ENCODE measurements around the gene SLC29A1.

SLC29A1 gene

DNA sequence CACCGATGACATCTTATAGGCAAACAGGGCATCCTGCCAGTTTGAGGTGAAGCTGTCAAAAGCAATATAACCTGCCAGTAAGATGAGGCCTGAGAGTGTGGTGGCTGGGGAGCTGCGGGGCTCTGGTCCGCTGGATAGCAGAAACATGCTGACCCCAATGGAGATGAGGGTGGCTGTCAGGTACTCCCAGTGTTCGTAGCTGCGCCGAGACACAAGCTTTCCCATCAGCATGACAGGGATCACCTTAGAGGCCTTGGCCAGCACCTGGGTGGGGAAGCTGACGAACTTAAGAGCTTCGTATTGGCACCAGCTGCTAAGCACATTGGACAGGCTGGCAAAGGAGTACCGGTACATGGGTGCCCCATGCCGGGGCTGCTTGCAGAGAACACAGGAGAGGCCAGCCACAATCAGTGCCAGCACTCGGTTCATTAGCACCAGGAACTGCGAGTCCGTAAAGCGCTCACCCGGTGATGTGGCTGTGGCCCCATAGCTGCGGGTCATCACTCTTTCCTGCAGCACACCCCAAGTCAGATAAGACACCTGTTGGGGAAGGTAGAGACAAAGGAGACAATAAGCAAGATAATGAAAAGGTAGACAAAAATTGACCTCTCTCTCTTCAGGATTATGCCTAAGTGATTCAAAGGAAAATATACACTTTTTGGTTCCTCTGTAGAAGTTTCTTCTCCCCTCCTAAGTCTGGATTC is 31.9 kb downstream of the SLC29A1 start:
- no peak for DNase-seq (ENCODE audit: low spot score)

DNA sequence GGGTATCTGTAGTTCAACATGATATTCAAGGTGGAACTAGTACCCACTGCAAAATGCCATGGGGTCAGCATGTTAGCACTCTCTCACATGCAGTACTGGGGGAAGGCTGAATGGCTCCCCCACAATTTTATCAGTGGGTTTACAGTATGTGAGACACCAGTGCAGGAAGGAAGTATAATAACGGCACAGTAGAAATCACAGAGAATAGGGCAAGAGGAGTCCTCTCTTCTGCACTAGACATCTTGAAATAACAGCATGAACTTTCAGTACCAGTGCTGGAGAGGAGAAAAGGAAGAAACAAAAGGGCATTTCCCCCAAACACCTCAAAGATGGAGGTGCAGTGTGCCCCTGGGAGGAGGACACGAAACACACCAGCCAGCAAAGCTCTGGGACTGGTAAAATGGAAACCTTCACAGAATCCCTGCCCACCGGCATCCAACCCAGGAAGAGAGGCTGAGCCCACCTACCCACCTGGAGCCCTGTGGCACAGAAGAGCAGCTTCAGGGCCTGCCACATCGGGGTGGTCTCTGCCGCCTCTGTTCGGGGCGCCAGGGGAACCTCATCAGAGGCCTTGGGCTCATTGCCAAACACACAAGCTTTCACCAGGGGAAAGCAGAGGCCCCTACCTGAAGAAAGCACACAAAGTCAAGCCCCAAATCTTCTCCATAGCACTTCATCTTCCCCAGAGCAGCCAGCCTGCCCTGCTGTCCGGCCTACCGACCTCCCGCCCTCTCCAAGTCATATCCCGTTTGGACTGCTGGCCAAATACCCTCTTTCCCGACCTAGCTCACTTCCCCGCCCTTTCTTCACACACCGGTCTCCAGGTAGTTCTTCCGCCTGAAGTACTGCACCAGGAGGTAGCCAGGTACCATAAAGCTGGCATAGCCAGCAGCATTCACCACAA is 32.7 kb downstream of the SLC29A1 start:
- DNase-seq (ENCODE audit: low spot score), result no peak

DNA sequence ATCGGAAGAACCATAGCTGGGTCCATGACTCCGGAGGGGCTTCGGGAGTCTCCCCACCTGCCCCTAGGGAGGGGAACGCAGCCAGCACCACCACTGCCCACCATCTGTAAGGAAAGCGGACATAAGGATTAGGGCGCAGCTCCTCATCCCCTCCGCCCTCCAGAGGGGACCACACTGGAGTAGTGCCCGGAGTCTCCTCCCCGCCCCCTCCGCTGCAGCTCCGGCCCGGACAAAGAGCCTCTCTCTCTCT is 33.3 kb downstream of the SLC29A1 start:
- no peak for DNase-seq (ENCODE audit: low spot score)

DNA sequence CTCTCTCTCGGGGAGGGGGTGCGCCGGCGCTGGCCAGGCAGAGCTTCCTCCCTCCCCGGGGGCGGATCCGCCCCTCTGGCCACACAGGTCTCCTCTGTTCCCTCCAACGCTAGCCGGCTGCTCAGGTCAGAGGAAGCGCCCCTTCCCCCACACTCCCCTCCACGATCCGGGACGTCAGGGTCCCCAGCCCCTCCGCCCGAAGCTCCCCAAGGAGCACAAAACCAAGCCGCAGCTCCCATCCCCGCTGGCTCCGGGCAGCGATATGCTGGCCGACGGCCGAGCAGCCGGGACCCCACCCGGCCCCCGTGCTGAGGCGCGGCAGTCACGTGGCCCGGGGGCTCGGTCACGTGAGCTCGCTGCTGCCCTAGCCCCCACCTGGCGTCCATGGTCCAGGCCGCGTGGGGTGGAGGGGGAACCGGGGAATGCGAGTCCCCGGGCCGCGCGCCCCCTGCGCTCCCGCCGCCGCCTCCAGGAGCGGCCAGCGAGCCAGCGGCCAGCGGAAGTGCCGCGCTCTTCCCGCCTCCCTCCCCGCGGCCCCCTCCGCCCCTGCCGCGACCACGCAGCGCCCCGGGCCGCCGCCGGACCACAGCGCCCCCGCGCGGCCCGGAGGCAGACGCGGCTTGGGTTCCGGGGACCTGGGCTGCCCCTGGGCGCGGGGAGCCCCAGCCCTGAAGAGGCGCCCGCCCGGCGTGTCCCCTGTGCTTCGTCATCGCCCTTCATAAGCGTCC is 33.8 kb downstream of the SLC29A1 start, which contains the start of gene SLC35B2:
Gene SLC35B2, minus strand, starts transcription at position 504 of the 728 bp plus-strand sequence. Its CDS starts 118 bp downstream, at position 386.
- peak; percentile 88 for DNase-seq (ENCODE audit: low spot score)

DNA sequence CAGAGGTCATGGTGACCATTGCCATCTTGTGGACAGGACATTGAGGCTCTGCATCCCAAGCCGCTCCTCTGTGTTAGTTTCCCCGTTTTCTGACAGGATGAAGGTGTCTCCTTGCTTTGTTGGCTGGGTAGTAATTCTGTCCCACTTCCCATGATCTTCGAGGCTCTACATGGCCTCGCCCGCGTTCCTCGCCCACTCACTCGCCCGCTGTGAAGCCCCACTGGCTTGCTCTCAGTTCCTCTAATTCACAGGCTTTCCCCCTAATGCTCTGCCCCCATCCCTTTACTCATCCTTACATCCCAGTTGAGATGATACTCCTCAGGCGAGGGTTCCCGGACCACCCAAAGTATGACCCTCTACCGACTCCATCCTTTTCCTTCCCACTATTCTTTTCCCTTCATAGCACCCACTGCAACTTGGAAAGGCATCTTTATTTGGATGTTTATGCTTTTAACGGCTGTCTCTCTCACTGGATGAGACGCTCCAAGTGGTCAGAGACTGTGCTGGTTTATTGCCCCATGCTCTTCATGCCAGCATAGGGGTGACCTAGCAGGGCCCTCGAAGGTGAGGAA is 34.4 kb downstream of the SLC29A1 start:
- no peak for DNase-seq (ENCODE audit: low spot score)

DNA sequence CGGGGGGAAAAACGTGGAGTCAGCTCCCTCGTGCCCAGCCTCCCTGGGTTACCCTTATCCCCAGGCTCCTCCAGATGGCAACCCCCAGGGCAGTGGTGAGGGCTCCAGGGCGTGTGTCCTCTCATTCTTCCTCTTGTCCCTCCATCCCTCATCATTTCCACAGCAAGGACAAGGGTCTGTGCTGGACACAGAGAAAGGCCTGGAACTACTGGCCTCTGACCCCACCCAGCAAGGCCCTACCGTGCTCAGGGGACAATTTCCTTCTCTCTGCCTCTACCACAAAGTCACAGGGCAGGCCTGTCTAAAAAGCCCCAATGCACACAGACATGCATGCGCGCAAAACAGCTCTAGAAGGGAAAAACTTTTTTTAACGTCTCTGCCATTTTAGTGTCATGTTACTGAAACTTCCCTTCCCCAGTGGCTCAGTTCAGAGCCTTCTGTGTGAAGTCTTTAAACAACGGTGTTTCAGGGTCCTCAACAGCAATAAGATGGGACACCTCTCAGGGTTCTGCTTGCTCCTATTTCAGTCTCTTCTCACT is 35.0 kb downstream of the SLC29A1 start:
- no peak for DNase-seq (ENCODE audit: low spot score)

DNA sequence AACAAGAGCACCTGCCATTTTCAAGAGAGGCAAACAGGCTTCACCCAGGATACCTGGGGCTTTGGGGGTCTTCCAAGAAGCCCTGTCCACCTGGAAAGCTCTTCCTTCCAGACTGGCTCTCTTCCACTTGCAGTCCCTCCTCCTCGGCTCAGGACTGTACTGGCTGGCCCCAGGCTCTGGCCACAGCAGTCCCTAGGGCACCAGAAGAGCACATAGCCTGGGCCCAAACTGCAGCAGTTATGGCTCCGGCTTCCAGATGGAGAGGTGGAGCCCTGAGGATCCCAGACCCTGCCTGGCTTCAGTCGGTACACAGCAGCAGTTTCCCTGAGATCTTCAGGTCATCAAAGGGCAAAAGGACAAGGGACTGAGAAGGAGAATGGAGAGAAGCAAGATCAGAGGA is 35.5 kb downstream of the SLC29A1 start:
- DNase-seq (ENCODE audit: low spot score), result no peak

DNA sequence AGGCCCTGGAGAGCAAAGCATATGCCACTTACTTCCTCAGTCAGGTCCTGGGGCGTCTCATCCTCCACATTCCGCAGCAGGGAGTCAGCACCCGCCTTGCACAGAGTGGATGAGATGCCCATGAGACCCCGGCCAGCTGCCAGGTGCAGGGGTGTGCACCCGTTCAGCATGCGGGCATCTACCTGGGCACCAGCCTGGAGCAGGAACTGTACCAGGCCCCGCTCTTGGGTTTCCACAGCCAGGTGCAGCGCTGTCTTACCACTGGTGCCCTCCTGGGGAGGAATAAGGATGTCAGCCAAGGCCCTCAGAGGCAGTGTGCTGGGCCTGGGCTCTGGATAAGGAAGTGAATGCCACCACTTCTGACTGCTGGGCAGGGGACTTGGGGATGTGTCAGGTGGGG is 36.6 kb downstream of the SLC29A1 start:
- no peak for DNase-seq (ENCODE audit: low spot score)

DNA sequence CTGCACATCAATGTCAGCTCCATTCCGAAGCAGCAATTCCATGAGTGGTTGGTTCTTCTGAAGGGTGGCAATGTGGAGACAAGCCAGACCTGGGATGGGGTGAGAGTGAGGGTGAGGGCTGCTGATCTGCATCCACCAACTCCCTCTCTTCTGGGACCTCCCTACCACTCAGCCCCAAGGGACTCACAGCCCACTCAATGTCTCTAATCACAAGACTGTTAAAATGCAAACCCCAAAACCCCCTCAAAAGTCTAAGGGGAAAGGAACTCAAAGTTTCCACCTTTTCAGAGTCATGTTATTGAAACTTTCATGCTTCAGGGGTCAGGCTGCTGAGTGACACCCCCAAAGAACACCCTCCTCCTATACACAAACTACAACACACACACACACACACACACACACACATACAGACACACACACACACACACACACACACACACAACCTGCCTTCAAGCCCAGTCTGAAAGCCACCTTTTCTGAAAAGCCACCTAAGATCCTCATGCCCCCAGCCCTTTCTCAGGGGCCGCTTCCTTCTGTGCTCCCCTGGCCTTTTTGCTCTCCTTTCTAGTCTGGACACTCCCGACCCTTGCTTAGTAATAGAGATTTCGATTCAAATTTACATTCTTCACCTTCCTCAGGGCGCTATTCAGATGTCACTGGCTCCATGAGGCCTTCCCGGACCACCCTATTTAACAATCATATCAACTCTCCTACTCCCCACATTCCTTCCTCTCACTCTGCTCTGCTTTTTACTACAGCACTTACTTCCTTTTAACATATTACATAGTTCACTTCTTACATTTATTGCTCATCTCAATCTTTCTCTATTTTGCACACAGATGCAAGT is 37.3 kb downstream of the SLC29A1 start:
- DNase-seq (ENCODE audit: low spot score), result no peak

DNA sequence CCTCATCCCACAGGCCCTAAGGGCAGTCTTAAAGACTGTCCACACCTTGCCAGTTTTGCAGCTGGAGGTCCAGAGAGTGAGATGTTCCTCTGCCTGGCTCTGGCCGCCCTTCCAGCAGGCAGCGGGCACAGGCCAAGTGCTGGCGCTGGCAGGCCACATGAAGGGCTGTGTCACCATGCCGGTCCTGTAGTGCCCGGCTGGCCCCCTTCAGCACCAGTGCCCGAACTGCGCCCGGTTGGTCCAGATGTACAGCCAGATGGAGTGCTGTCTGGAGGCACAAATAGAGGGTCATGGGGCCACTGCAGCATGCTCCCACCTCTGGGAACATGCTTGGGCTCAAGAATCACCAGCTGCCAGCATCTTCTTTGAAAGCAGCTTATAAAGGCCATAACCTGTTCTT is 38.2 kb downstream of the SLC29A1 start:
- DNase-seq (ENCODE audit: low spot score), result no peak

DNA sequence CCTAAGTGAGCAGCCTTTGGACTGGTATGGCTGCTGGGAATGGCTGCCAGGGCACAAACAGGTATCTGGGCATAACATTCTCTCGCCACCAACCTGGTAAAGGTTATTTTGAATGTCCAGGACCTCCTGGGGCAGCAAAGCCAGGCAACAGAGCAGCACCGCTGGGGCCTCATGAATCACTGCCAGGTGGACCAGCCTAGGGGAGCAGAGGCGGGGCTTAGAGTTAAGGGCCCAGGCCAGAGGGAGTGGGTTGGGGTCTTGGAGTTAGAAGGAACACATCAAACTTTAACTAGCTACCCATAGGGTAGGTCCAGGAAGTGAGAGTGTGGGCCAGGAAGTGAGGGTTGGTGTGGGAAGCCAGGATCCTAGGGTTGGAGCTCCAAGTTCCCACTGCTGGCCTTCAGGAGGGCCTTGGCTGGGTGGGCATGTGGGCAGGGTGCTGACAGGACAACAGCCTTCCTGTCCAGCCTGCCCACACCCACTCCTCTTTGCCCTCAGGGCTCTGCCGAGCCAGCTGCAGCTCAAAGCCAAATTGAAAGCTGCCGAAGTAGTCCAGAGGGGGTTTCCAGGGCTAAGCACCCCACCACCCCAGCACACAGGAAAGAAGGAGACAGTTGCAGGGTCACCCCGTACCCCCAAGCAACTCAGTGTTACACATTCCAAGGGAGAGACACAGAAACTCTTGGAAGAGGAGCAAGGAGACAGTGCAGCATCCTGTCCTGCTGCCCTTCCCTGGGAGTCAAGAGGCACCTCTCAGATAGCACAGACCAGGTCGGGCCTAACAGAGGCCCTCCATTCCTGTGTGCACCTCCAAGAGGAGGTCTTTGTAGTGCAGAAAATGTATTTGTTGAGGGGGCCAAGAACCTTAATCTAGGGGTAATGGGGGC is 39.3 kb downstream of the SLC29A1 start:
- DNase-seq (ENCODE audit: low spot score), result no peak

DNA sequence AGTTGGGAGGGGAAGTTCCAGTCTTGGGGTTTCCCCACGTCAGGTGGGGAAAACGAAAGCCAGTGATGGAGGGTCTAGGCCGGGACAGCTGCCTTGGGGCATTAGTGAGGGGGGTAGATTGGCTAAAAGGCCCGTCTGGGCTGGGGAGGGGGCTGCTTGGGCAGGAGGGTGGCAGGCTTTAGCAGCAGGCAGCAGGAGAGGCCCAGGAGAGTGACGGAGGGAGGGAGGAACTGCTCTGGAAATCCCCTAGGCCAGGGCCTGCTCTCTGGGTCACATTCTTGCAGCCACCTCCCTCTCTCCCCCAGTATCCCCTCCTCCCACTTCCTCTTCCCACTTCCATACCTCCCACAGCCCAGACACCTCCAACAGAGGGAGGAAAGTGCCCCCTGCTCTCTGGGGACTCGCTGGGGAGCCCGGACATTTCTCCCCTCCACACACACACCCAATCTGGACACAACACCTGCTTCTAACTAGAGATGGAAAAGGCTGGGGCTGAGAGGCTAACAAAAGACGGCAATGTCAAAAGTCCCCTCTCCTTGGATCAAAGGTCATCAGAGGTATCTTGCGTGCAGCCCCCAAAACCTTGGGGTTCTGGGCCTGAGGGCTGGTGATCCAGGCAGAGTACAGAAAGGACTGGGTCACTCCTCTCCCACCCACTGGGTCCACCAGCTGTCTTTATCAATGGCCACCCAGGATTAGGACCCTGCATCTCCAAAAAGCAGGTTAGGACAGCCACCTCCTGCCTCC is 40.1 kb downstream of the SLC29A1 start:
- DNase-seq (ENCODE audit: low spot score), result no peak

DNA sequence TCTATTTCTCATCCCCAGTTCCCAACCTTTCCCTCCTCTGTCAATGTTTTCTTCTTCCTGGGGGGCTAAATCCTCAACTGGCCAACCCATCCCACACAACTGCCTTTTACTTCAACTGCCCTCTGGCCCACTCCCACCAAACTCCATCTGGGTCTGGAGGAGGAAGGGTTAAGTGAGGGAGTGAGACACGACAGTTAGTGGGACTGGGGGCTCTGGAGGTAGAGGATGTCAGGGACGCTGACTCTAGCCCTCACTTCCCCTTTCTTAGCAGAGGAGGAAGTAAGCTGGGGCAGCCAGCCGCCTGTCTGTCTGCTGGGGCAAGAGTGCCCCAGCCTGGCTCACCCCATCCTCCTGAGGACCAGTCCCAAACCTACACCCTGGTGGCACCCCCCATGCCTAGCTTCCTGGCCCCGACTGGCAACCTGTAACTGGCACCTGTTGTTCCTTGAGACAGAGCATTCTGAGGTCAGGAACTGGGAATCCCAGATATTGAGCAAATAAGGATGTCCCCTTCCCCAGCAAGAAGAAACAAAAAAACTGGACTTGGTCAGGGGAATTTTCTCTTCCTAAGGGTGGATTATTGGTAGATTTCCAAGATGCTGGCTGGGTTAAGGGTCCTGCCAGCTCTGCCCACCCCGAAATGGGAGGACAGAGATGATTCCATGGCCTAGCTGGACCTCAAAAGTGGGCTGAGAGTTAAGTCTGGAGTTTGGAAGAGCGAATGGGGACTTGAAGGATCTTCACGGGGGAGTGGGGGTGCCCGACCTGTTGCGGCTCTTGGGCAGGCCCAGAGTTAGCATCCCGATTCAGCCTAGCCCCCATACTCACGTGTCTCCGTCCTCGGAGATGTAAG is 41.0 kb downstream of the SLC29A1 start:
- DNase-seq (ENCODE audit: low spot score), result peak; percentile 54

DNA sequence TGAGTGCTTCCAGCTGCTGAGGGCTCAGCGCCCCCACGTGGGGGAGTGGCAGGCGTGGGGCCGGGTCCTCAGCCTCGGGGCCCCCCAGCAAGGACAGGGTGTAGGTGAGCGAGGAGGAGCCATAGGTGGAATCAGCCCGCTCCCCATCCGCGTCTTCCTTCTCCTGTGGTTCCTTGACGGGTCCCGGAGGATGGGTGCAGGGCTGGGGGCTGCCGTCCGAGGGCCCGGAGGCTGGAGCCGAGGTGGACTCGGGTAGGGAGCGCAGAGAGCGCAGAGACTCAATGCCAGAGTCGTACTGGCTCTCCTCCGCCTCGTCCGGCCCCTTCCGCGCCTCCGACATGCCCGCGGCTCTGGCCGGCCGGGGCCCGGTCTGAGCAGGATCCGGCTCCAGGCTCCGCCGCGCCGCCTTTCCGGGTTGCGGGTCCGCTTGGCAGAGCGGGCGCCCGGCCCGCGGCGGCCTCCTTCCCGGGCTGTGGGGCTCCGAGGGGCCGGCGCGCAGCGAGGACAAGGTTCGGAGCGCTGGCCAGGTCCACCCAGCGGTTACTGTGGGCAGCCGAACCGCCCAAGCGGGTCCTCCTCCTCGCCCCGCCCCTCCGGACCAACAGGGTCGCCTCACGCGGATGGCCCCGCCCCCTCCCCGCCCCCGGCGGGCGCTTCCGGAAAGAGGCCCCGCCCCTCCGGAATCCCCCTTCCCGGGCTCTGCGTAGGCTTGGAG is 41.8 kb downstream of the SLC29A1 start, which contains the start of gene NFKBIE:
Gene NFKBIE, minus strand, starts transcription at position 545 of the 715 bp plus-strand sequence. Its CDS starts 205 bp downstream, at position 340.
- peak; percentile 90 for DNase-seq (ENCODE audit: low spot score)

DNA sequence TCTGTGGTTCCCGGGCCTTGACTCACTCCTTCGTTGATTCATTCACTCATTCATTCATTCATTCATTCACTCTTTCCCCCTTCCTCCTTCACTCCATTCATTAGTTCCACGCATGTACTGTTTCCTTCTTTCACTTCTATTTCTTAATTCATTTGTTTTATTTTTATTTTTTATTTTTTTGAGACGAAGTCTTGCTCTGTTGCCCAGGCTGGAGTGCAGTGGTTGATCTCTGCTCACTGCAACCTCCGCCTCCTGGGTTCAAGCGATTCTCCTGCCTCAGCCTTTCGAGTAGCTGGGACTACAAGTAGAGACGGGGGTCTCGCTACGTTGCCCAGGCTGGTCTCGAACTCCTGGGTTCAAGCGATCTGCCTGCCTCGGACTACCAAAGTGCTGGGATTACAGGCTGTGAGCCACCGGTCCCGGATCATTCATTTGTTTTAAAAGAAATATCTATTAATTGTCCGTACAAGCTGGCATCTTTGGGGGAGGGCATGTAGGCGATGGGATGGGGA is 42.4 kb downstream of the SLC29A1 start:
- DNase-seq (ENCODE audit: low spot score), result no peak

DNA sequence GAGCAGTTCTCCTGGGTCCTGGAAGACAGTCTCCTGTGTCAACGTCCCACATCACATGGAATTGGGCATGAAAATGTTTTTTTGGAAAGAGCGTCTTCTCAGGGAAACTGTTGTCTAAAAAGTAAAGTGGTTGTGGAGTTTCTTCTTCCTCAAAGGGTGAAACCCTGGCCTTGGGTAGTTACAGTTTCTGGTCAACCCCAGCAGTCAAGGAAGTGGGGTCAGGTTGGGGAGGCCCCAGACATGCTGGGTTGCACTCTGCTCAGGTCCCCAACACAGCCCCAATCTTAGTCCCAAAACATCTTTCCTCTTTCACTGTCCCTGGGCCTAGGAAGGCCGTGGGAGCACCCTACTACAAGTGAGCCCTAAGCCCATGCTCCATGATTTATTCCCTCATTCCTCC is 43.0 kb downstream of the SLC29A1 start:
- no peak for DNase-seq (ENCODE audit: low spot score)

DNA sequence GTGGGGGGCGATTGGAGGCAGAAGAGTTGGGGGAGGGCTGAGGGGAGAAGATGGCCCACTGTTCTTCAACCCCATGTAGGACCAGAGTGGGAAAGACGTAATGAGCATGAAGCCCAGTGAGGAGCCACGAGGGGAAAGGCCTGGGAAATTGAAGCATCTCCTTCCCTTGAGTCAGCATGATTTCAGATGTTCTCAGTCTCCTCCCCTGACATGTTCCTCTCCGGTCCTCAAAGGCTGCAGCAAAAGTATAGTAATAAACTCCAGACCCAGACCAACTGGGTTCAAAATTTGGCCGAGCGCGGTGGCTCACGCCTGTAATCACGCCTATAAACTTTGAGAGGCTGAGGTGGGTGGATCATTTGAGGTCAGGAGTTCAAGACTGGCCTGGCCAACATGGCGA is 43.9 kb downstream of the SLC29A1 start:
- DNase-seq (ENCODE audit: low spot score), result no peak

All from RKO (cell line).